ENCODE data around the gene TIGD7. TPM values are rescaled to one million over a fixed set of nuclear protein-coding genes. Genes with fewer than 3 reads are reported as not detected.

TIGD7 gene
- total RNA-seq = 26.4 TPM

GRCh38 chr16:3305109-3306068 lies at the start of gene TIGD7, which contains the start of gene ZNF75A:
Gene TIGD7 (minus strand): TSS chr16:3305430. CDS start chr16:3300614, 4,816 bp downstream.
Gene ZNF75A (plus strand): TSS chr16:3305497. CDS start chr16:3308429, 2,932 bp downstream.
- DNase-seq = peak; percentile 92

DNA sequence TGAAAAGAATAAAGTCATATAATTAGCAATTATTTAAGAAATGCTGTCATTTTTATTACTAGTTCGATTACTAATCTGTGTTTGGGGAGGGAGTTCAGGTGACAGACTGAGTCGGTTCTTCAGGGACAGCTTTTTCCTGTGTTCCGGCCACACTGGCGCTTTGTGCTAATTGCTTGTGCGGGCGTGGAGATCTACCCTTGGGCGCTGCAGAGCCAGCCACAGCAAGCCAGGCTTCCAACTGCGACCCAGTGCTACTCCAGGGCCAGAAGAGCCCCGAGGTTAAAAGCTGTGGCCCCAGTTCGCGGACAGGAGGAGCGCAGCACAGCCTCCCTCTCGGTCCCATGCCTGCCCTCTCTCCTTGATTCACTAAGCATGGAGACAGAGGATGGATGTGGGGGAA lies 43.9 kb upstream of the TIGD7 start:
- no peak for DNase-seq

DNA sequence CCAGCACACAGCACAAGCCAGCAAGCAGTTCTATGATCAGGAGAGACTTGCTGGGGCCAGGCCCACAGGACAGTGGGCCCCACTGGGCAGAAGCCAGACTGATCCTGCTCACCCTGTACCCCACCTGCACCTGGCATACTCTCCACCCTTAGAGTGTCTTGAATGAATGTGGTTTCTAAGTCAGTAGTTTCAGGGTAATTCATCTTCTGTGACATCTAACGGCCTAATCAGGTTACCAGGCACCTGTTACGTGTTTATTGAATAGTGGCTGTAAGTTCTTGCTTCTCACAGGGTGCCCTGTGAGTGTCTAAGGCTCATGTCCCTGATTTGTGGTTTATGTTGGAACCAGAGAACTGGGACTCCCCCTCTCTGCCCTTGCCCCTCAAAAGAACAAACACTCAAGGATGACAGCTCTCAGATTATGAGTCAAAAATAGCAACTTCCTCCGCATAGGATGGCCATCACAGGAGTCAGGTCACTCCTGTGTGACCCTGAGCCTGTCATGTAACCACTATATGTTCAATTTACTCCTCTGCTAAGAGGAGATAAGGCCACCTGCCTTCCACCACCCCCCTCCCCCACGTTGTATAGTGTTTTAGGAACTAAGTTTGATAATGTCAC lies 43.4 kb upstream of the TIGD7 start:
- DNase-seq = no peak

- DNase-seq = no peak
Observed at GRCh38 chr16:3347586-3347985, 42.4 kb upstream of the TIGD7 start.

GRCh38 chr16:3346041-3346440 lies 40.8 kb upstream of the TIGD7 start:
- no peak for DNase-seq

- DNase-seq = no peak
Observed at GRCh38 chr16:3328643-3329042, 23.4 kb upstream of the TIGD7 start.

DNA sequence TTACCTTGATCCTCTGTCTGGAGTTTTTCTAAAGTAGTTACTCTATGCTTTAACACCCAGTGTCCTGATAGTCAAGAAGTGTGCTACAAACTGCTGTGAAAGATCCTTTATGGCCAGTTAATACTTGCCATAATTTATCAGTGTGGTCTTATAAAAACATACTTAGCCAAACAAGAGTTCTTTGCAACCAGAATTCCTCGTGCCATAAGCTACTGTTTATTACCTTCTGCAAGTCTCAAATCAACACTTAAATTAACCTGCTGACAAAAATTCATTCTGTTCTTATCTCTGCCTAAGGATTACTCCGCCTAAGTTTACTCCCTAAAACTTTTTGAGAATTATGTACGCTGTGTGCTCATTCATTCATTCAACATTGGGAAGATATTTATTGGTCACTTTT lies 22.9 kb upstream of the TIGD7 start:
- DNase-seq = no peak

DNA sequence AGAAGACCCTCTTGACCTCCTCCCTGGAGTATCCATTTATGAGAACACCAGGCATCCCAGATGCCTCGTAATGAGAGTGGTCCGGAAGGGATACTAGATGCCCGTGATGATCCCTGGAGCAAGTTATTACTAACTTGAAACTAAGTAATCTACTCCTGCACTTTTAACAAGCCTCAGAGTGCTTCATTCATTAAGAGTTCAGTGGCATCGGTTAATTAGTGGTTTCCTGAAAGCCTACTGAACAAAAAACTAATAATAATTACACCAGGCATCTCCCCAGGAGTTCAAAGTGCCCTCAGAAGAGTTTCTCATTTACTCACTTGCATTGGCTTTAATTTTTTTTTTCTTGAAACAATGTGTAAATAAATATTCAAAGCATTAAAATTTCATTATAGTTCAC lies 22.3 kb upstream of the TIGD7 start:
- DNase-seq = no peak

- DNase-seq = no peak
Observed at GRCh38 chr16:3321816-3322215, 16.6 kb upstream of the TIGD7 start.

- no peak for DNase-seq
Observed at GRCh38 chr16:3317315-3317999, 12.2 kb upstream of the TIGD7 start.

DNA sequence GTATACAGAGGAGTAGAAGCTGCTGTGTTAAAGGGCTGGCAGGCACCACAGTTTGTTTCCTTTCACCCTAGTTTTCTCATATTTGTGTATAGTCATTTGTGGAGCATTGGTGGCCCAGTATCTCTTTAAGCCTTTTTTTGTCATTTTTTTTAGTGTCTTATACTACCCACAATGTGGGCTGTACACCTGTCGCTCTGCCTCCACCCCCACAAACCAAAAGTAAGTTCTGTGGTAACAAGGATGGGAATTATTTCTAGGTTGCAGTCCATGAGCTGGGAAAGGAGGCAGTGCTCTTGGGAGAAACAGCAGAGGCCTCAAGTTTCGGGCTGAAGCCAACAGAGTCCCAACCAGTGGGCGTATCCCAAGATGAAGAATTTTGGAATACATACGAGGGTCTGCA lies 6.3 kb upstream of the TIGD7 start:
- no peak for DNase-seq

DNA sequence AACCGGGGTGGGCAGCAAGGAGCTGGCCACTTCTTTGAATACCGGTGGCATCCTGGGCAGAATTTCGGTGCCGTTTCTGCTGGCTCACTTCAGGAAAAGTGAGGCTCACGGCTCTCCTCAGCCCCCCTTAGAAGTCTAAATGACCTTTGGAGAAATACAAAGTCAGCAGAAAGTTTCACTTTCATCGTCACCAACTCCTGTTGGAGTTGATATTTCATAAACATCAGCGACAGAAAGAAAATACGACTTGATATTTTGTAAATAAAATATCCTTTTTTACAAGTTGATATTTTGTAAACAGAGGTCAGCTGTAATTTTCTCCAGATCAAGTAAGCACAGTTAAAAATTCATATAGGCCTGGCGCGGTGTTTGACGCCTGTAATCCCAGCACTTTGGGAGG lies 848 bp upstream of the TIGD7 start:
- no peak for DNase-seq

GRCh38 chr16:3304370-3304769 lies 860 bp downstream of the TIGD7 start:
- DNase-seq = no peak

DNA sequence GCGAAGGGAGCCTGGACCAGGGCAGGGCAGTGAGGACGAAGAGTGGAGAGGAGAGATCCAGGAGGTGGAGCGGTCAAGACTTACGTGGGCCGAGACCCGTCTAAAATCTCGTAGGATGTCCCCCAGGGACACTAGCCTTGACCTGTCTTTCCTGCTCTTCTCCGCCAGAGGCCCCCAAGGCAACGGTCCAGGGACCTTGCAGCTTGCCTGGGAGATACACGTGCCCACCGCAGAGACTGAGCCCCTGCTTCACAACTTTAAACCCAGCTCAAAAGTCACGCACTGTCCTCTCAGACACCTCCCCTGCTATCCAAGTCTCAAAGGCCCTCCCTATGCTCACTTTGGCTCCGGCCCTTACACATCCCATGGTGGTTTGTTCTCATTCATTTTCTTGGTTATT lies 9.4 kb downstream of the TIGD7 start:
- DNase-seq = no peak

- no peak for DNase-seq
Observed at GRCh38 chr16:3295209-3295608, 10.0 kb downstream of the TIGD7 start.

GRCh38 chr16:3292604-3293003 lies 12.6 kb downstream of the TIGD7 start:
- no peak for DNase-seq

- no peak for DNase-seq
Observed at GRCh38 chr16:3289998-3290673, 15.1 kb downstream of the TIGD7 start.

GRCh38 chr16:3285131-3285530 lies 20.1 kb downstream of the TIGD7 start:
- no peak for DNase-seq

GRCh38 chr16:3283543-3284447 lies 21.4 kb downstream of the TIGD7 start:
- DNase-seq = no peak

- peak; percentile 98 for DNase-seq
Observed at GRCh38 chr16:3282730-3283542, 22.3 kb downstream of the TIGD7 start, which contains the start of gene ZNF263. Gene ZNF263 (plus strand): TSS chr16:3283491. CDS start chr16:3283819, 328 bp downstream.

All from occipital lobe (tissue), 2 donors.